Activated CD4-positive, alpha-beta T cell treated with anti-CD3 and anti-CD28 coated beads, Interleukin-2, Interleukin-6, amounts not matched to agents 100 ng/mL and 50 ng/mL, durations not matched to agents 16 hours and 8 hours (primary cell): Measurements from ENCODE around the gene COPS9.

Experiments used
- DNase-seq: peaks from one replicate; pipeline ENCODE4 v3.0.0-alpha.2; 2020

Gene COPS9

DNA sequence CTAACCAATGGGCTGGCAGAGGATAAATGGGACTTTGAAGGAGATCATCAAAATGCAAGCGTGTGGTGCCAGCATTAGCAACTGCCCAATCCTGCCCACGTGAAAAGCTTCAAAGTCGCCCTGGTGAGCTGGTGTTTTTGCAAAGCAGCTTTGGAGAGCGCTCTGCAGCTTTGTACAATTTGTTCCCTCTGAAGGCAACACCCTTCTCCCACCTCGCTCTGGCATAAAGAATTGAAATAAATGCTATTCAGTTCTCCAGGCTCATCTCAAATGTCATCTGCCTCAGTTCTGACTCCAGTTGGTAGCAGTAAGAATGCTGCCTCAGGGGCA lies 3.5 kb downstream of the COPS9 start:
- DNase-seq: no peak

- DNase-seq: no peak
Measured at GRCh38 chr2:240131941-240132650, 4.0 kb downstream of the COPS9 start.

GRCh38 chr2:240131296-240131695 lies 4.8 kb downstream of the COPS9 start:
- DNase-seq: no peak

DNA sequence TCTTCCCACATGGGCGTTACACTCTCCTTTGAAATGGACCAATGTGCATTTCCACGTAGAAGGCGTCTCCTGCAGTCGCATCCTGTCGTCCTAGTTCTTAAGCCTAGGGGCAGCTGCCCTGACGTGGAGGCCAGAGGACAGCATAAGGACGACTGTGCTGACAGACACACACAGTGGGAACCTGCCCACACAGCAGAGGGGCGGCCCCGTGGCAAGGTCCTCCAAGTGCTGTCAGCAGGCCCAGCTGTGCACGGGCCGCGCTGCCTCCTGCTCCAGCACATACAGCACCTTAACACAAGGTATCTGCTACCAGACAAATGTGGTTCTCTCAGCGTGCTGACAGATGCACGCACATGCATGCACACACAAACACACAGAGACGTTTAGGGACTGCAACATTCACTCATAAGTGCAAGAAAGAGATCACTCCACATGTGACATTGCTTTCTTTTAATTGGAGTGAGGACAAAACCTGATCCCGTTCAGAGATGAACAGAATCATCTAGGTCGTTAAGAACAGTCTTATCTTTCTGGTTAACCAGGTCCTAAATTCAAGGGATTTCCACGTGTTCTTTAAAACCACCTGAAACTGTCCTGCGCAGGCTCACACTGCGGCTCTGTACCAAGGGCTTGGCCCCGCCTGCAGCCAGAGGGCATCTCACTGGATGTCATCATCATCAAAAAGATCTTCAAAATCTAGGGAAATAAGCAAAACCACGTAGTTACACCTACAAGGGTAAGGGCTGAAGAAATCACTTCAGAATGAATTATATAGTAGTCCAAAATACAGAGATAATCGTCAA lies 5.5 kb downstream of the COPS9 start:
- no peak for DNase-seq

DNA sequence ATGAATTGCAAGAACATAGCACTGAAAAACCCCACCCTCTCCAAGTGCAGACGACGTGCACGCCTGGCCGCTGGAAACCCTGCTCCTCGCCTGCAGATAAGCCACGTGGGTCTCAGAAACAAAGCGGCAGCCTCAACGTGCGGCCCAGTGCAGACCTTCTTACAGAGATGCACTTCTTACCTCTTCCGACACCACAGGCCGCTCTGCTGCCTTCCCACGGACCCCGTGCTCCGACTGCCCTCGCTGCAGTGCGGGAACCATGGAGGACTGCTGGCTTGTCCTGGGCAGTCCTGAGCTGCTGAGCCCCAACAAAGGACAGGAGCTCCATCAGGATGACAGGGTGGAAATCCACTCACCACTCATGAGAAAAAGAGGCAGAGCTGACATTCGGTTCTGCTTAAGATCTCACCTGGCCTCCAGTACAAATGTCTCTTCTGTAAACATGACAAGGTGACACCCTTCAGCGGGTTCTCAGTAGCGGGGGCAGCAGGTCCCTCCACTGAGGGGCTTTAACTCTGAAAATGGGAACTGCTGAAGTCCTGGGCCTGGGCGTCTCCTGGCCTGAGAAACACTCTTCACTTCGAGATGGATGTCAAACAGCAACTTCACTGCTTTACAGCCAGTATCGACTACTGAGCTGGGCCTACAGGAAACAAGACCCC lies 6.2 kb downstream of the COPS9 start:
- no peak for DNase-seq

GRCh38 chr2:240129311-240129710 lies 6.8 kb downstream of the COPS9 start:
- no peak for DNase-seq

DNA sequence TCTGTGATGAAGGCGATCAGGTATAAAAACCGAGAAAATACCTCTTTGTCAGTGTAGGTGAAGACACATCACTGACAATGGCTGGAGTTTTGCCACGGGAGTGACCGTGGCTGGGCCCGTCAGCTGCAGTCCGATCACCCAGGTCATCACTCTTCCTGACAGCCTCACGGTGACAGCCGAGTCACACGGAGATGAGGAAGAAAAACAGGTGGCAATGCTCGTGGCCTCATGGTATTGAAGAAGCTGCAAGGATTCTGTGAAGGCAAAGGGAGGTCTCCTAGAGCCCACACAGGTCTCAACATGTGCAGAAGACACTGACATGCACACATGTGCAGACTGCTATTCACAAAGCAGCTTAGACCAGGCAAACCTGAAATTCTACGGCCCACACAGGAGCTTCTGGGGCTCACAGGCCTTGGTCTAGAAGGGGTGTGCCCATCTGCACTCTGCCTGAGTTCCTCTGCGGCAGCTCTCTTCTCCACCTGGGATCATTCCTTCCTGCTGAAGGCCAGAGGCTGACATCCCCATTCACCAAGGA lies 7.4 kb downstream of the COPS9 start:
- no peak for DNase-seq

- DNase-seq: no peak
Measured at GRCh38 chr2:240127911-240128607, 8.0 kb downstream of the COPS9 start.

GRCh38 chr2:240127191-240127750 lies 8.8 kb downstream of the COPS9 start:
- no peak for DNase-seq

GRCh38 chr2:240126731-240127130 lies 9.4 kb downstream of the COPS9 start:
- no peak for DNase-seq

- DNase-seq: no peak
Measured at GRCh38 chr2:240125742-240126141, 10.4 kb downstream of the COPS9 start.

DNA sequence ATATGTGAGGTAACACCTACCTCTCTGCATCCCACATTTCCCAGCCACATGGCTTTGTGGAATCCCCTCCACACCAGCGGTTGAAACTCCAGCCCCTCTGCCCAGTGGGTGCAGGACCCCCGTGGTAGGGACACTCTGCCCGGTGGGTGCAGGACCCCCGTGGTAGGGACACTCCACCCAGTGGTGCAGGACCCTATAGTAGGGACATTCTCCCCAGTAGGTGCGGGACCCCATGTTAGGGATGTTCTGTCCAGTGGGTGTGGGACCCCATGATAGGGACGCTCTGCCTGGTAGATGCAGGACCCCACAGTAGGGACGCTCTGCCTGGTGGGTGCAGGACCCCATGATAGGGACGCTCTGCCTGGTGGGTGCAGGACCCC lies 11.5 kb downstream of the COPS9 start:
- no peak for DNase-seq

DNA sequence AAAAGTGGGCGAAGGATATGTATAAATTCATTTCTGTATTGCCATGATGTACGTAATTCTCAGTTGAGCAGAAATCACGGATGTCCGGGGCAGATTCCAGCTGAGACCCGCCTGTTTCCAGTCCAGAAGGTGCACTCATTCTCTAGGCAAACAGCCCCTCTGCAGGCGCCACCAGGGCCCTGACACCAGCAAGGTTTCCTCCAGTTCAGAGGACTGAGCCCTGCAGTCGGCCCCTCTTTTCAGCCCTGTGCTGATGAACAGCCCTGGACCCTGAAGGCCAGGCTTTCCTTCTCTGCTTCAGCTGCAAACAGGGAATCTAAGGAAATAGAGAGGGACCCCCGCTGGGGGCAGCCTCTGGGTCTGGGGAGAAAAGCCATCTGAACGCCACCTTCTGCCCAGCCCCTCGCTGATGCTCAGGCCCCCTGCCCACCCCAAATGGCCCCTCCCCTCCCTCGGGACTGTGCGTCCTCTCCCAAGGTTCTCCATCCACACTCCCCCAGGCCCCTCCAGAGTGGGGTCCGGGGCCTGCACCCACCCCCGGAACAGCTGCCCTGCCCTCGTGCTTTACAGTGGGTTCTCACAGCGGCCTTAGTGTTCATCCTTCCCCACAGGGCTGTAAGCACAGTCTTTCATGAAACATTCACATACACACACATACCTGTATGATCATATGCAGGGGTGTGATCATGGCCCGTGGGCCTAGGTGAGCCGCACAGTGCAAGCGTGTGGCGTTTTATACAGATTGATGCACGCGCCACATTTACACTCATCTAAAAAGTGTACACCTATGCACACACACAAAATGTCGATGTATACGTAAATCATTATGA lies 12.1 kb downstream of the COPS9 start:
- DNase-seq: no peak

DNA sequence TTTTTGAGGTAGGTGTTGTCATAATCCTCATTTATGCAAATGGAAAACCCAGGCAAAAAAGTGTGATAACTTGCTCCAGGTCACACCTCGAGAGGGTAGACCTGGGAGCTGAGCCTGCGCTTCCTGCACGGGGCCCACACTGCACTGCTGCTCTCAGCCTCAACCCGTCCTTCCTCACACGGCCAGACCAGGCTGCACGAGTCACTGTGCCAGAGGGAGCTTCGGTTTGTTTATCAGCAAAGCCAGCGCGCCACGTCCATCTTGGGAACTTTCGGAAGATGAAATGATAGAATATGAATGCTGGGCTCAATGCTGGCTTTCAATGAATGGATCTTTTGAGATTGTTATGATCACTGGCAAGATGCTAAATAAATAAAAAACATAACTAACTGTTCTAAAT lies 14.4 kb downstream of the COPS9 start:
- DNase-seq: no peak

DNA sequence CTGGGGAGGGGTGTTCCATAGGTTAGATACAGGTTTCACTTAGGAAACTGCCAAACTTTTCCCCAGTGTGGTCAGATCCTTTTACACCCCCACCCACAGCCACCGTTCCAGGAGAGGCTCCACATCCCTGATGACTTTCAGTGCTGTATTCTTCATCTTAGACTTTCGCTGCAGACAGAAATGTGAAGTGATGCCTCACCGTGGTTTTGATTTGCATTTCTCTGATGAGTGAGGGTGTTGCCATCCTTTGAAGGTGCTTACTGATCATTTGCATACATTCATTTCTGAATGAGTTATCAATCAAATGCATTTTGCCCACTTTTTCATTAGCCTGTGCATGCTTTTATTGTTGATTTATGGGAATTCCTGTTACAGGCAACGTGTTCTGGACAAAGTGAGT lies 14.9 kb downstream of the COPS9 start:
- DNase-seq: no peak

GRCh38 chr2:240114233-240114632 lies 21.9 kb downstream of the COPS9 start:
- no peak for DNase-seq

DNA sequence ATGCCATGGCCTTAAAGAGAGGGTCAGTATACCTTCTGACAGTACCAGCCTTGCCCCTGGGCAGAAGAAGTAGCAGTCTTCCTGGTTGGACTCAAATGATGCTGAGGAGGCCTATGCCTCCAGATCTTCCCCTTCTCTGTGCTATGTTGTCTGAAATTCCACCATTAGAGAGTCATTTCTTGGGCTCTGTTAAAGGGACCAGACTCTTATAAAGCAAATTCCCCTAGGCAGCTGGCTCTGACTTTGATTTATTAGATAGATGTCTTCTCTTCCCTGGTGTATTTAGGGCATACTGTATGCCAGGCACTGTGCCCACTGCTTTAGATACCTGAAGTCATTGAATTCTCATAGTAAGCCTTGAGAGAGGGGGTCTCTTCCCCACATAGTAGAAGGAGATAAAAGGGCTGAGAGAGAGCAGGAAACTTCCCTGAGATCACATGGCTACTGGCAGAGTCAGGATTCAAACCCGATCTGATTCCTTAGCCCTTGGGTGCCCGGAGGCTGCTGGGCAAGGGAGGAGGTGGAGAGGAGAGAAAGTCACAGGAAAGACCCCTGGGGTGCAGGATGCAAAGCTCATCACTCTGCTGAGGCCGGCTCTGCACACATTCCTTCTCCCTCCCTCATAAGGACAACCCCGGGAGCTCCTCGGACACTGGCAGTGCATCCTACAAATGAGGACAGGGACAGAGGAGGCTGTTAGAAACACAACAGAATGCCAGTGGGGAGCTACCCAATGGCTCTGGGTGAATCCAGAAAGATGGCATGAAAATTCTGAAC lies 23.0 kb downstream of the COPS9 start:
- DNase-seq: no peak

- no peak for DNase-seq
Measured at GRCh38 chr2:240111253-240111652, 24.9 kb downstream of the COPS9 start.

DNA sequence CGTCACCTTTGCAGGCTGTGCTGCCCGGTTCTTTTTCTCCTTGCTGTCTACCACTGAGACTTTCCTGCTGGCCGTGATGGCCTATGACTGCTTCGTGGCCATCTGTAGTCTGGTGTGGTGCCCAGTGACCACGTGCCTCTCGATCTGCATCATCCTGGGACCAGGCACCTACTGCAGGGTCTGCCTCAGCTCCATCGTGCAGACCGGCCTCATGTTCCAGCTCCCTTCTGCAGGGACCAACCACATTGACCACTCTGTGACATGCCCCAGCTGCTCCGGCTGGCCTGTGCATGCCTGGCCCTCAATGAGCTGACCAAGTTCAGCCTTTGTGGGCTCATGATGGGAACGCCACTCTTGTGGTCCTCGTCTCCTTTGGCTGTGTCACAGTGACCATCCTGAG lies 26.7 kb downstream of the COPS9 start:
- no peak for DNase-seq

DNA sequence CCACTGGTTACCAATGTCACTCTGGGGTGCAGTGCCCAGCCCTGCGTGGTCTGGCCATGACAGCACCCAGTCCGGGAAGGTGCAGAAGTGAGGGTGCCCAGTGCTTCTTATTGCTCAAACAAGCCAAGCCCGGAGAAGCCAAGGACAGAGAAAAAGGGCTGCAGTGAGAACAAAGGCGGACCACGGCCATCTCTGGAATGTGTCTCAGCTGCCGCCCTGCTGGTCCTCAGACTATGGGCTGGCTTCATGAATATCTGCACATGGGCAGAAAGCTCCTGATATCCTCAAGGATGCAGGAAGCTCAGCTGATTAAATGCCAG lies 28.7 kb downstream of the COPS9 start:
- no peak for DNase-seq

DNA sequence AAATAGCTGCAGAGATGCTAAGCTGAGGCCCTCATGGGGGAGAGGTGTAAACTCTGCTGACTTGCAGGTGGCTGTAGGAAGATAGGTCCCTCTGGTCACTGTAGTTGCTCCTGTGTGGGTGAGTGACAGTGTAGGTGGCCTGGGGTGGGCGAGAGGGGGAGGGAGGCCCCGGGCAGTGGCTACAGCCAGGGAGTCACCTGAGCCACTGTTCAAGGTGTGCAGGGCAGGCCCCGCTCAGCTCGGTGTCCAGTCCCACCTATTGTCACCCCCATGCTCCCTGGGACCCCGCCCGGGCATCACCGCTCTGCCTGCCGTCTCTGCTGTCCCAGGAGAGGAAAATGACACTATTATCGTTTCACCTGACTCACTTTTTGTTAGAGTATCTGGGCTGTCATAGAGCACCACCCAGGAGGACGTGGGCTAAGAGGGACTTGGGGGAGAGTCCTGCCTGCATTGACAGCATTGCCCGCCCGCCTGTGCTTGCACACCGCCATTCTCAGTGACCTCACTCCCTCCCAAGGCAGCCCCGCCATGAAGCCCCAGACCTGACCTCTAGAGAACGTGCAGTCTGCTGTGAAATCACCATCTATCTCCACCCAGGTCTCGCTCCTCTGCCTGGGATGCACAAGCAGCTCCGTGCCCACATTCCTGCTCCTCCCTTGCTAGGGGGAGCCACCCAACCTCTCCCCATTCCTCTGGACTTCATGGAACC lies 29.2 kb downstream of the COPS9 start:
- no peak for DNase-seq
